Endodermal cell (in vitro differentiated cells): ENCODE measurements around the gene ALDH1A3. TPM values are rescaled to one million over a fixed set of nuclear protein-coding genes. Genes with fewer than 3 reads are reported as not detected.

Source experiments
- DNase-seq: peaks from one replicate; pipeline ENCODE4 v3.0.0-alpha.2; 2017
- H3K27ac ChIP-seq: 2 replicates; pipeline ENCODE4 v1.5.1; 2013; ENCODE audit warnings: mild to moderate bottlenecking, low read depth, low read length, moderate library complexity
- H3K27me3 ChIP-seq: 2 replicates; pipeline ENCODE4 v1.6.1; 2013; ENCODE audit warnings: mild to moderate bottlenecking, low read length, moderate library complexity; ENCODE audit not compliant: insufficient read depth, control insufficient read depth, poor library complexity, severe bottlenecking
- H3K36me3 ChIP-seq: 2 replicates; pipeline ENCODE4 v1.7.0; 2013; ENCODE audit warnings: mild to moderate bottlenecking, low read length, moderate library complexity; ENCODE audit not compliant: control insufficient read depth, insufficient read depth
- H3K4me1 ChIP-seq: one replicate; pipeline ENCODE4 v1.7.0; 2013; ENCODE audit warnings: low read length; ENCODE audit not compliant: control insufficient read depth, insufficient read depth
- H3K4me3 ChIP-seq: 2 replicates; pipeline ENCODE4 v1.5.1; 2013; ENCODE audit warnings: mild to moderate bottlenecking, low read length, moderate library complexity
- H3K9ac ChIP-seq: 2 replicates; pipeline ENCODE4 v1.6.1; 2013; ENCODE audit warnings: mild to moderate bottlenecking, low read length, moderate library complexity; ENCODE audit not compliant: poor library complexity, severe bottlenecking; ENCODE audit errors: extremely low read depth
- H3K9me3 ChIP-seq: 2 replicates; pipeline ENCODE4 v1.6.1; 2013; ENCODE audit warnings: mild to moderate bottlenecking, low read length, moderate library complexity; ENCODE audit not compliant: control insufficient read depth
- H3K27ac Mint-ChIP-seq: 2 replicates; pipeline ENCODE4 v1.8.0; 2020; ENCODE audit warnings: mixed read lengths
- H3K27me3 Mint-ChIP-seq: 2 replicates; pipeline ENCODE4 v1.8.0; 2021; ENCODE audit warnings: mild to moderate bottlenecking, mixed read lengths; ENCODE audit not compliant: insufficient read depth
- H3K36me3 Mint-ChIP-seq: 2 replicates; pipeline ENCODE4 v1.8.0; 2020; ENCODE audit warnings: low read depth, mixed read lengths
- H3K4me1 Mint-ChIP-seq: 2 replicates; pipeline ENCODE4 v1.8.0; 2020; ENCODE audit warnings: mixed read lengths
- H3K4me3 Mint-ChIP-seq: 2 replicates; pipeline ENCODE4 v1.8.0; 2020; ENCODE audit warnings: mild to moderate bottlenecking, moderate library complexity, mixed read lengths
- H3K9me3 Mint-ChIP-seq: 2 replicates; pipeline ENCODE4 v1.8.0; 2020; ENCODE audit warnings: mild to moderate bottlenecking, mixed read lengths
- WGBS, 2 experiments: methylation state at CpG; one replicate each; pipeline versions ENCODE4 v1.1.5 to v1.1.7; 2013; ENCODE audit warnings: missing lambda C conversion rate in 2 of 2, mixed read lengths in 1 of 2; ENCODE audit not compliant: insufficient coverage in 1 of 2, insufficient read length in 1 of 2; 5-methylcytosine and 5-hydroxymethylcytosine counted together
- total RNA-seq, 2 donors: library from RNA; stranded (reverse); fragmentation: NEBNext Ultra II Directional in 1 of 2; extraction: Animal tissue kit (Norgen Biotek cat#: 25700) in 1 of 2; gene quantifications; 2 replicates in 1 of 2; 3 replicates in 1 of 2; pipeline ENCODE4 v1.2.1, GENCODE V29; 2021
- TF ChIP-seq, protein P1 (sequence below): fragments of 200-600 bp; sonication (generic); conservative IDR thresholded peaks from 2 replicates; pipeline ENCODE4 v1.5.0; 2021; ENCODE audit warnings: antibody characterized with exemption, mild to moderate bottlenecking

The ALDH1A3 gene
- total RNA-seq, 2 donors from 2014 or later: 6.9 to 7.3 TPM

DNA sequence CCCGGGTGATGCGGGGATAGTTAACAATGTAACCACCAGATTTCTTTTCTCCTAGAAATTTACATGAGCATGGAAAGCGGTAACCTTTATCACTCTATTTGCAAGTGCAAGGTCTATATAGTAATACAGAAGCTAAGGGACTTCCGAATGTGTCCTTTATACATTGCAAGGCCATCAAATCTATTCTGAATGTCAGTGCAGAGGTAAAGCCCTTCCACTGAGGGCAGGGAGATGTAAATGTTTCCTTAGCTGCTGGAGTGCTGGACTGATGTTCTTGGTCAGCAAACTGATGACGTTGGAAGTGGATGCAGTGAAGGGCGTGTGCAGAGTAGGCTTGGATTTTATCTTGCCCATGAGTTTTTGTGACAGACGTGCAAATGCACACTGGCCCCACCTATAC is 6.2 kb downstream of the ALDH1A3 start:
- no peaks in the 10 kb centered on the region for H3K9me3 ChIP-seq
- no peak overlapping the region for H3K9ac ChIP-seq
- H3K36me3 ChIP-seq: peaks cover 13% of the 10 kb centered on the region
- H3K27me3 ChIP-seq: peaks cover 28% of the 10 kb centered on the region
- no peaks in the 10 kb centered on the region for H3K36me3 Mint-ChIP-seq
- H3K27ac ChIP-seq: no peak overlapping the region
- H3K9me3 Mint-ChIP-seq: no peaks in the 10 kb centered on the region
- no peak overlapping the region for H3K4me3 Mint-ChIP-seq
- TF ChIP-seq, protein P1, sequence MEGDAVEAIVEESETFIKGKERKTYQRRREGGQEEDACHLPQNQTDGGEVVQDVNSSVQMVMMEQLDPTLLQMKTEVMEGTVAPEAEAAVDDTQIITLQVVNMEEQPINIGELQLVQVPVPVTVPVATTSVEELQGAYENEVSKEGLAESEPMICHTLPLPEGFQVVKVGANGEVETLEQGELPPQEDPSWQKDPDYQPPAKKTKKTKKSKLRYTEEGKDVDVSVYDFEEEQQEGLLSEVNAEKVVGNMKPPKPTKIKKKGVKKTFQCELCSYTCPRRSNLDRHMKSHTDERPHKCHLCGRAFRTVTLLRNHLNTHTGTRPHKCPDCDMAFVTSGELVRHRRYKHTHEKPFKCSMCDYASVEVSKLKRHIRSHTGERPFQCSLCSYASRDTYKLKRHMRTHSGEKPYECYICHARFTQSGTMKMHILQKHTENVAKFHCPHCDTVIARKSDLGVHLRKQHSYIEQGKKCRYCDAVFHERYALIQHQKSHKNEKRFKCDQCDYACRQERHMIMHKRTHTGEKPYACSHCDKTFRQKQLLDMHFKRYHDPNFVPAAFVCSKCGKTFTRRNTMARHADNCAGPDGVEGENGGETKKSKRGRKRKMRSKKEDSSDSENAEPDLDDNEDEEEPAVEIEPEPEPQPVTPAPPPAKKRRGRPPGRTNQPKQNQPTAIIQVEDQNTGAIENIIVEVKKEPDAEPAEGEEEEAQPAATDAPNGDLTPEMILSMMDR: no peak
- peaks cover 5% of the 10 kb centered on the region for H3K4me1 Mint-ChIP-seq
- H3K4me1 ChIP-seq: no peaks in the 10 kb centered on the region
- WGBS, 2 experiments: 78 to 90% methylated on average over 6 to 7 of the region's 7 CpGs
- peaks cover 25% of the 10 kb centered on the region for H3K27me3 Mint-ChIP-seq
- no peak overlapping the region for H3K27ac Mint-ChIP-seq
- no peak for DNase-seq
- H3K4me3 ChIP-seq: no peak overlapping the region

DNA sequence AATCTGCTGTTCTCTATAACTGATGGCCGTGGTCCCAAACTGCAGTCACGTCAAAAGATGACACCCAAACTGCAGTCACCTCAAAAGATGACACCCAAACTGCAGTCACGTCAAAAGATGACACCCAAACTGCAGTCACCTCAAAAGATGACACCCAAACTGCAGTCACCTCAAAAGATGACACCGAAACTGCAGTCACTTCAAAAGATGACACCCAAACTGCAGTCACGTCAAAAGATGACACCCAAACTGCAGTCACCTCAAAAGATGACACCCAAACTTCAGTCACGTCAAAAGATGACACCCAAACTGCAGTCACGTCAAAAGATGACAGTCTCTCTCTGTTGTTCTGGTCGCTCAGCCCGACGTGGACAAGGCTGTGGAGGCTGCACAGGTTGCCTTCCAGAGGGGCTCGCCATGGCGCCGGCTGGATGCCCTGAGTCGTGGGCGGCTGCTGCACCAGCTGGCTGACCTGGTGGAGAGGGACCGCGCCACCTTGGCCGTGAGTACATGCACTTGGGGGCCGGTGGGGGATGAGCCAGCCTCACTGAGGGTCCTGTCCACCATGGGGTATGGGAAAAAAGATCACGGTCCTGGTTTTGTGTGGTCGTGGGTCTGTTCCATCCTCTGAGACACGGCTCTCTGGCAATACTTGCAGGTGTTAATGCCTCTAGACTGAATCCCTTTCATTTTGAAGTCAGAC is 7.7 kb downstream of the ALDH1A3 start:
- Histone ChIP-seq H3K9ac (no peak overlapping the region), H3K27me3 (peaks cover 13% of the 10 kb centered on the region), H3K36me3 (peaks cover 15% of the 10 kb centered on the region), H3K4me1 (no peaks in the 10 kb centered on the region), H3K9me3 (no peaks in the 10 kb centered on the region), H3K4me3 (no peak overlapping the region), H3K27ac (no peak overlapping the region)
- H3K27me3 Mint-ChIP-seq: peaks cover 10% of the 10 kb centered on the region
- WGBS, 2 experiments: 92 to 97% methylated on average over 21 to 22 of the region's 22 CpGs
- H3K9me3 Mint-ChIP-seq: no peaks in the 10 kb centered on the region
- DNase-seq: peak; percentile 24
- H3K4me1 Mint-ChIP-seq: no peaks in the 10 kb centered on the region
- no peak overlapping the region for H3K4me3 Mint-ChIP-seq
- no peak overlapping the region for H3K27ac Mint-ChIP-seq
- H3K36me3 Mint-ChIP-seq: no peaks in the 10 kb centered on the region
- TF ChIP-seq, protein P1: no peak

DNA sequence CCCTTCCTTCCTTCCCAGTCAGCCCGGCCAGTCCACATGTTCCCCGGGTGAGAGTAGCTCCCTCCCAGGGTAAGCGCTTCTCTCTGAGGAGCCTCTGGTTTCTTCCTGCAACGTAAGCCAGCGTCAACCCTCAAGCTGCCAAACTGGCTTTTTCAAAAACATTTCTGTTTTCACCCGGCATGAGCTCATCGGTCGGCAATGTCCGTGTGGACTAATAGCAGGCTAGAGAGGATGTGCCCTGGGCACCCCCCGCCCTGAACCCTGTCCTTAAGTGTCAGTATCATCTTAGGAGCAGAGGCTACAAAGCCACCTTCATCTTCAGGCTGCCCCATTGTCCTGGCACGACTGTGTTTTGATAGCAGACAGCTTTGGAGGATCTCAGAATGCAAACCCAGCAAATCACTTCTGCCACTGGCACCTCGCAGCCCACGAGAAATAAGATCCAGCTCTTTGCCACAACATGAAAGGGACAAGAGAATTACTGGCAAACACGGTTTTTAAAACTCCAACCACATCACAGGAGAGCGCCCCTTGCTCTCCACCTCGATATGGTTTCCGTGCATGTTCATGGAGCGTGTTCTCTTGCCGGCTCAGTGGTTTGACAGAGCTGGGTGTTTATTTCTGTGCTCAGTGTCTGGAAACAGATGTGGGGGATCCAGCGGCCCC is 9.9 kb downstream of the ALDH1A3 start:
- Mint-ChIP-seq H3K4me3 (no peak overlapping the region), H3K27me3 (peaks cover 1% of the 10 kb centered on the region), H3K27ac (no peak overlapping the region), H3K9me3 (no peaks in the 10 kb centered on the region), H3K36me3 (no peaks in the 10 kb centered on the region), H3K4me1 (peaks cover 6% of the 10 kb centered on the region)
- H3K9ac ChIP-seq: no peak overlapping the region
- H3K36me3 ChIP-seq: peaks cover 15% of the 10 kb centered on the region
- no peaks in the 10 kb centered on the region for H3K4me1 ChIP-seq
- no peaks in the 10 kb centered on the region for H3K9me3 ChIP-seq
- peak; percentile 44 for DNase-seq
- H3K27ac ChIP-seq: no peak overlapping the region
- 77 to 88% methylated on average over 11 to 20 of the region's 20 CpGs for WGBS, 2 experiments
- H3K4me3 ChIP-seq: no peak overlapping the region
- TF ChIP-seq, protein P1: no peak
- H3K27me3 ChIP-seq: no peaks in the 10 kb centered on the region
